BJ (cell line): ENCODE results near the gene LTA. TPM values are rescaled to one million over a fixed set of nuclear protein-coding genes. Genes with fewer than 3 reads are reported as not detected.

Experiments used
- CTCF ChIA-PET: fragments of 350-600 bp; formaldehyde crosslinking; extraction: SDS; loops from one replicate; lab custom pipeline; 2021; ENCODE audit warnings: antibody characterized with exemption, inconsistent platforms; lab: Yijun Ruan, JAX
- POLR2A ChIA-PET: fragments of 300-600 bp; sonication (Branson Sonifier 250); formaldehyde crosslinking; extraction: SDS; loops from one replicate; lab custom pipeline; 2021; ENCODE audit warnings: antibody characterized with exemption; lab: Charles Lee
- DNase-seq: peaks from one replicate; pipeline ENCODE4 v3.0.0-alpha.2; 2011; ENCODE audit warnings: low read depth
- H3K27me3 ChIP-seq: 2 replicates; pipeline ENCODE4 v1.6.0; 2011; ENCODE audit warnings: low read length; ENCODE audit not compliant: control insufficient read depth, insufficient read depth
- H3K36me3 ChIP-seq: 2 replicates; pipeline ENCODE4 v1.5.1; 2011; ENCODE audit warnings: low read length; ENCODE audit not compliant: control insufficient read depth, insufficient read depth
- H3K4me3 ChIP-seq: 2 replicates; pipeline ENCODE4 v1.5.1; 2011; ENCODE audit warnings: low read depth, mild to moderate bottlenecking, control low read depth, low read length
- polyA plus RNA-seq: library from polyadenylated mRNA; depleted of rRNA; stranded (reverse); fragments of >200 nt; gene quantifications from 2 replicates; pipeline ENCODE4 v1.2.3, GENCODE V29; 2011
- TF ChIP-seq, protein P1 (sequence below): IDR thresholded peaks from 2 replicates; pipeline ENCODE4 v1.5.1; 2011; ENCODE audit warnings: low read depth, mild to moderate bottlenecking, control low read depth, inconsistent platforms, low read length, moderate library complexity; ENCODE audit not compliant: insufficient read depth

LTA gene
- polyA plus RNA-seq, 1 experiment, result not detected

GRCh38 chr6:31535538-31536324 lies 36.4 kb upstream of the LTA start:
- ChIA-PET CTCF (interaction anchor here (1.0 kb wide), 1 partner anchor 10 kb away, joined by 4 read pairs; the partner anchor contains the start of gene ATP6V1G2), POLR2A (no interaction called here)
- Histone ChIP-seq H3K36me3 (peaks cover 47% of the 10 kb centered on the region), H3K4me3 (no peak overlapping the region), H3K27me3 (no peaks in the 10 kb centered on the region)
- TF ChIP-seq, protein P1, sequence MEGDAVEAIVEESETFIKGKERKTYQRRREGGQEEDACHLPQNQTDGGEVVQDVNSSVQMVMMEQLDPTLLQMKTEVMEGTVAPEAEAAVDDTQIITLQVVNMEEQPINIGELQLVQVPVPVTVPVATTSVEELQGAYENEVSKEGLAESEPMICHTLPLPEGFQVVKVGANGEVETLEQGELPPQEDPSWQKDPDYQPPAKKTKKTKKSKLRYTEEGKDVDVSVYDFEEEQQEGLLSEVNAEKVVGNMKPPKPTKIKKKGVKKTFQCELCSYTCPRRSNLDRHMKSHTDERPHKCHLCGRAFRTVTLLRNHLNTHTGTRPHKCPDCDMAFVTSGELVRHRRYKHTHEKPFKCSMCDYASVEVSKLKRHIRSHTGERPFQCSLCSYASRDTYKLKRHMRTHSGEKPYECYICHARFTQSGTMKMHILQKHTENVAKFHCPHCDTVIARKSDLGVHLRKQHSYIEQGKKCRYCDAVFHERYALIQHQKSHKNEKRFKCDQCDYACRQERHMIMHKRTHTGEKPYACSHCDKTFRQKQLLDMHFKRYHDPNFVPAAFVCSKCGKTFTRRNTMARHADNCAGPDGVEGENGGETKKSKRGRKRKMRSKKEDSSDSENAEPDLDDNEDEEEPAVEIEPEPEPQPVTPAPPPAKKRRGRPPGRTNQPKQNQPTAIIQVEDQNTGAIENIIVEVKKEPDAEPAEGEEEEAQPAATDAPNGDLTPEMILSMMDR, result no peak
- DNase-seq, result no peak

DNA sequence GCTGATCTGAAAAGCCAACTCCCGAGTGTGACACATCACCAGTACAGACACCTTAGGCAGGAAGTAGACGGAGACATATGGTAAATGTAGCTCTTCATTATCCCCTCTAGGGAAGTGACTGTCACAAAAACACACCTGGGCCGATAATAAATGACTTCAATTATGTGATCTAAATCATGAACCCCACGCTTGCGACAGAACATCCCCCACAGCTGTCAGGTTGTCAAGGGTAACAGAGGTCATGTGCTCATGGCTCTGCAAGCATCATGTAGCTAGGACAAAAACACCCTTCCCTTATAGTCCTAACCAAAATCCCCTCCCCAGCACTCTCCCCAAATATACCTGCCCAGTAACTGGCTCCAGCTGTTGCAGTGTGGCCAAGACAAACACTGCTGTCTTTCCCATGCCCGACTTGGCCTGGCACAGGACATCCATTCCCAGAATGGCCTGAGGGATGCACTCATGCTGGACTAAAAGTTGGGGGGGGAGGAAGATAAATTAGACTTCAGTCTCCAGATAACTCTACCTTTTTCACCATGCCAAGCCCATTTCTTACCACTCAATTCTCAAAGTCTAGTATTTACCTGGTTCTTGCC lies 33.2 kb upstream of the LTA start:
- peaks cover 33% of the 10 kb centered on the region for H3K36me3 ChIP-seq
- no peaks in the 10 kb centered on the region for H3K27me3 ChIP-seq
- DNase-seq, result no peak
- ChIA-PET POLR2A (interaction anchor here (0.6 kb wide), 1 partner anchor 24 kb away, joined by 3 read pairs; no protein-coding TSS in a partner anchor), CTCF (interaction anchor here (0.9 to 17.0 kb wide), 4 partner anchors 11 to 143 kb away, joined by 3 to 433 read pairs (median 8); partner anchors contain the start of genes MCCD1 and NCR3)
- no peak overlapping the region for H3K4me3 ChIP-seq
- TF ChIP-seq, protein P1, result no peak

DNA sequence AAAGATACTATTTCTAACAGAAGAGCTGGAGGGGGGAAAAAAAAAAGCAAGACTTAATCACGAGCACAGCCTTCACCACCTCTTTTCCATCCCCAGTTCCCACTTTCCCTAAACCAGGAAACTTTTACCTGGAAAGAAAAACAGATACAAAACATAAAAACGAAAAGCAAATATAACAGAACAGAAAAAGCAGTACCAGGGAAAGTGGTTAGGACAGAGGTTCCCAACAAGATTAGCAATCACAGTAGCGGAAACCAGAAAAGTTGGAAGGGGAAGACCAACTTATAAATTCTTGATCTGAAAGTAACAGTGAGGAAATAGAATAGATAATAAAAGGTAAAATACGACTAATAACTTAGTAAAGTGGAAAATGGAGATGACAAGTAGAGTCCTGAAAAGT lies 31.4 kb upstream of the LTA start:
- Histone ChIP-seq H3K36me3 (peaks cover 19% of the 10 kb centered on the region), H3K4me3 (peak overlapping the region; percentile 67), H3K27me3 (no peaks in the 10 kb centered on the region)
- DNase-seq, result no peak
- CTCF ChIA-PET, result interaction anchor here (0.5 to 17.0 kb wide), 6 partner anchors 12 to 1423 kb away, joined by 3 to 433 read pairs (median 10); partner anchors contain the start of genes MCCD1 and NCR3
- POLR2A ChIA-PET, result interaction anchor here (0.6 to 1.4 kb wide), 2 partner anchors 58 to 657 kb away, joined by 6 read pairs; partner anchors contain the start of gene DDR1
- TF ChIP-seq, protein P1, result no peak

GRCh38 chr6:31541059-31541657 lies 30.9 kb upstream of the LTA start:
- Histone ChIP-seq H3K36me3 (peaks cover 18% of the 10 kb centered on the region), H3K4me3 (peak overlapping the region; percentile 67), H3K27me3 (no peaks in the 10 kb centered on the region)
- DNase-seq, result no peak
- ChIA-PET POLR2A (interaction anchor here (0.6 to 1.4 kb wide), 3 partner anchors 9 to 657 kb away, joined by 4 to 6 read pairs (median 6); partner anchors contain the start of gene DDR1), CTCF (interaction anchor here (0.5 to 17.0 kb wide), 10 partner anchors 10 to 1422 kb away, joined by 3 to 433 read pairs (median 4); partner anchors contain the start of genes GPANK1, MCCD1 and NCR3)
- TF ChIP-seq, protein P1, result no peak
